H1 (cell line): ENCODE data around the gene SLC37A2. TPM values are rescaled to one million over a fixed set of nuclear protein-coding genes. Genes with fewer than 3 reads are reported as not detected.

ENCODE experiments used
- CTCF ChIA-PET: fragments of 300-600 bp; sonication (Branson Sonifier 250); formaldehyde crosslinking; loops from one replicate; lab custom pipeline; 2021; ENCODE audit not compliant: partially characterized antibody; lab: Charles Lee
- POLR2A ChIA-PET: fragments of 300-600 bp; sonication (Branson Sonifier 250); formaldehyde crosslinking; loops from one replicate; lab custom pipeline; 2021; ENCODE audit warnings: inconsistent platforms; ENCODE audit not compliant: partially characterized antibody; lab: Charles Lee
- DNase-seq, 2 experiments: peaks; one replicate each; pipeline versions ENCODE4 v3.0.0 to v3.0.0-alpha.2; 2010 to 2022; ENCODE audit warnings: low spot score in 2 of 2, low read depth in 1 of 2, mixed read lengths in 1 of 2
- FAIRE-seq: peaks from 2 replicates; lab custom pipeline; 2011; peaks lifted over from hg19 to GRCh38; lab: Jason Lieb, UNC
- H2AFZ ChIP-seq: 2 replicates; pipeline ENCODE4 v1.8.1; 2012; ENCODE audit warnings: low read length, inconsistent platforms
- H2AK5ac ChIP-seq: 2 replicates; pipeline ENCODE4 v1.6.1; 2013; ENCODE audit warnings: low read depth, low read length
- H2BK120ac ChIP-seq: replicated peaks from 2 replicates; pipeline ENCODE3; 2013; ENCODE audit warnings: low read depth, low read length, inconsistent platforms
- H2BK12ac ChIP-seq: 2 replicates; pipeline ENCODE4 v1.6.1; 2013; ENCODE audit warnings: low read depth, low read length
- H2BK15ac ChIP-seq: 2 replicates; pipeline ENCODE4 v1.6.1; 2013; ENCODE audit warnings: low read length
- H2BK20ac ChIP-seq: 2 replicates; pipeline ENCODE4 v1.6.1; 2013; ENCODE audit warnings: low read length
- H2BK5ac ChIP-seq: 2 replicates; pipeline ENCODE4 v1.6.1; 2013; ENCODE audit warnings: low read depth, low read length
- H3K14ac ChIP-seq: 2 replicates; pipeline ENCODE4 v1.6.1; 2013; ENCODE audit warnings: inconsistent platforms; ENCODE audit not compliant: insufficient read length
- H3K18ac ChIP-seq: 2 replicates; pipeline ENCODE4 v1.6.1; 2013; ENCODE audit warnings: low read length; ENCODE audit errors: extremely low read depth
- H3K23ac ChIP-seq: 2 replicates; pipeline ENCODE4 v1.6.1; 2013; ENCODE audit warnings: inconsistent platforms; ENCODE audit not compliant: insufficient read length
- H3K23me2 ChIP-seq: 2 replicates; pipeline ENCODE4 v1.6.1; 2013; ENCODE audit warnings: low read depth, low read length
- H3K27ac ChIP-seq: 2 replicates; pipeline ENCODE4 v1.6.1; 2011; ENCODE audit warnings: low read depth, low read length, inconsistent platforms
- H3K27me3 ChIP-seq, 4 experiments: replicated peaks in 1 of 4; 1 replicate in 1 of 4; 2 replicates in 3 of 4; pipeline versions ENCODE4 v1.6.1 to v1.8.1; 2011 to 2013; ENCODE audit warnings: low read length in 3 of 4, mild to moderate bottlenecking in 3 of 4, inconsistent platforms in 2 of 4, mixed read lengths in 2 of 4, moderate library complexity in 1 of 4; ENCODE audit not compliant: control insufficient read depth in 3 of 4, insufficient read depth in 3 of 4; ENCODE audit errors: extremely low read depth in 1 of 4
- H3K36me3 ChIP-seq, 4 experiments: 2 replicates each; pipeline versions ENCODE4 v1.6.1 to v1.8.1; 2011 to 2013; ENCODE audit warnings: mild to moderate bottlenecking in 4 of 4, low read length in 3 of 4, moderate library complexity in 2 of 4, control low read depth in 1 of 4, inconsistent platforms in 1 of 4; ENCODE audit not compliant: insufficient read depth in 4 of 4, control insufficient read depth in 2 of 4
- H3K4ac ChIP-seq: replicated peaks from 2 replicates; pipeline ENCODE3; 2013; ENCODE audit warnings: low read length, low read depth, mixed read lengths, inconsistent platforms; ENCODE audit not compliant: insufficient read length
- H3K4me1 ChIP-seq, 4 experiments: replicated peaks in 1 of 4; 1 replicate in 1 of 4; 2 replicates in 3 of 4; pipeline versions ENCODE4 v1.6.1 to v1.8.1; 2011 to 2013; ENCODE audit warnings: low read length in 3 of 4, inconsistent platforms in 2 of 4, mixed read lengths in 1 of 4; ENCODE audit not compliant: insufficient read depth in 4 of 4, control insufficient read depth in 3 of 4
- H3K4me2 ChIP-seq, 2 experiments: 2 replicates each; pipeline versions ENCODE4 v1.6.1 to v1.8.1; 2011 to 2013; ENCODE audit warnings: low read depth in 2 of 2, low read length in 2 of 2, control low read depth in 1 of 2, inconsistent platforms in 1 of 2, mild to moderate bottlenecking in 1 of 2; ENCODE audit not compliant: insufficient read depth in 1 of 2
- H3K4me3 ChIP-seq, 4 experiments: fragments of 200-600, 300-600 bp in 1 of 4; sonication (generic), shearing (Covaris generic), sonication (Bioruptor Twin) in 1 of 4; 2 replicates each; pipeline versions ENCODE4 v1.5.1 to v1.8.1; 2011 to 2016; ENCODE audit warnings: low read length in 4 of 4, low read depth in 3 of 4, control low read depth in 2 of 4, inconsistent platforms in 2 of 4, mild to moderate bottlenecking in 2 of 4, mixed read lengths in 1 of 4, moderate library complexity in 1 of 4; ENCODE audit not compliant: insufficient read depth in 2 of 4; ENCODE audit errors: extremely low read depth in 1 of 4
- H3K56ac ChIP-seq: replicated peaks from 2 replicates; pipeline ENCODE3; 2013; ENCODE audit warnings: low read depth, mild to moderate bottlenecking, mixed read lengths, low read length, inconsistent platforms; ENCODE audit not compliant: insufficient read length
- H3K79me1 ChIP-seq: 2 replicates; pipeline ENCODE4 v1.6.1; 2013; ENCODE audit warnings: low read depth, low read length, control low read depth
- H3K79me2 ChIP-seq, 2 experiments: 2 replicates each; pipeline versions ENCODE4 v1.6.1 to v1.8.1; 2012 to 2013; ENCODE audit warnings: low read length in 2 of 2, mild to moderate bottlenecking in 2 of 2, inconsistent platforms in 1 of 2; ENCODE audit not compliant: insufficient read depth in 2 of 2, control insufficient read depth in 1 of 2
- H3K9ac ChIP-seq, 4 experiments: replicated peaks in 1 of 4; 1 replicate in 1 of 4; 2 replicates in 3 of 4; pipeline versions ENCODE4 v1.6.1 to v1.8.1; 2011 to 2013; ENCODE audit warnings: low read depth in 3 of 4, low read length in 3 of 4, control low read depth in 2 of 4, mild to moderate bottlenecking in 2 of 4, moderate library complexity in 2 of 4, inconsistent platforms in 1 of 4; ENCODE audit errors: extremely low read depth in 1 of 4
- H3K9me3 ChIP-seq, 2 experiments: 2 replicates each; pipeline versions ENCODE4 v1.6.1 to v1.8.1; 2012 to 2013; ENCODE audit warnings: mild to moderate bottlenecking in 2 of 2, moderate library complexity in 2 of 2, control low read depth in 1 of 2, inconsistent platforms in 1 of 2, low read depth in 1 of 2, low read length in 1 of 2, mixed read lengths in 1 of 2; ENCODE audit not compliant: insufficient read depth in 2 of 2
- H4K20me1 ChIP-seq, 2 experiments: replicated peaks in 1 of 2; 2 replicates each; pipeline versions ENCODE3 to v1.8.1; 2011 to 2013; ENCODE audit warnings: inconsistent platforms in 2 of 2, low read length in 2 of 2, mild to moderate bottlenecking in 1 of 2; ENCODE audit not compliant: insufficient read depth in 2 of 2, control insufficient read depth in 1 of 2
- H4K5ac ChIP-seq: 2 replicates; pipeline ENCODE4 v1.6.1; 2013; ENCODE audit warnings: low read length, low read depth, mixed read lengths, inconsistent platforms; ENCODE audit not compliant: insufficient read length
- H4K8ac ChIP-seq: 2 replicates; pipeline ENCODE4 v1.8.0; 2013; ENCODE audit warnings: mild to moderate bottlenecking, moderate library complexity, low read length, inconsistent platforms; ENCODE audit not compliant: insufficient read depth; ENCODE audit errors: extremely low read depth
- H4K91ac ChIP-seq: replicated peaks from 2 replicates; pipeline ENCODE3; 2013; ENCODE audit warnings: low read length, mixed read lengths, inconsistent platforms; ENCODE audit not compliant: insufficient read length
- ASH2L ChIP-seq: fragments of 200-600, 300-600 bp; sonication (generic); IDR thresholded peaks from one replicate; pipeline ENCODE4 v1.7.1; 2017; ENCODE audit warnings: low read length
- CBX8 ChIP-seq: fragments of 300-800, 300-1000 bp; sonication (generic); IDR thresholded peaks from 2 replicates; pipeline ENCODE4 v1.7.1; 2016; ENCODE audit warnings: low read depth, low read length, borderline replicate concordance
- CREB1 ChIP-seq: IDR thresholded peaks from 2 replicates; pipeline ENCODE4 v1.6.1; 2012; ENCODE audit warnings: inconsistent platforms
- KDM5A ChIP-seq: fragments of 200-600 bp; IDR thresholded peaks from 2 replicates; pipeline ENCODE4 v1.7.1; 2012; ENCODE audit warnings: mild to moderate bottlenecking, low read length, inconsistent platforms, mixed read lengths
- MAFK ChIP-seq: IDR thresholded peaks from 2 replicates; pipeline ENCODE4 v1.6.1; 2012; ENCODE audit warnings: low read depth, mild to moderate bottlenecking, improper control_type of control experiment, low read length
- PHF8 ChIP-seq: fragments of 200-600 bp; sonication (generic); conservative IDR thresholded peaks from 2 replicates; pipeline ENCODE4 v1.7.1; 2012; ENCODE audit warnings: low read depth, mild to moderate bottlenecking, inconsistent platforms, low read length, moderate library complexity
- SIRT6 ChIP-seq: IDR thresholded peaks from one replicate; pipeline ENCODE4 v1.7.1; 2012; ENCODE audit warnings: low read length, inconsistent platforms
- TCF12 ChIP-seq: IDR thresholded peaks from 2 replicates; pipeline ENCODE4 v1.6.1; 2011; ENCODE audit warnings: low read depth, mild to moderate bottlenecking, low read length
- TEAD4 ChIP-seq: IDR thresholded peaks from 2 replicates; pipeline ENCODE4 v1.6.1; 2012; ENCODE audit warnings: low read depth, low read length, inconsistent platforms, mixed read lengths
- WGBS, 2 experiments: shearing (Covaris generic) in 1 of 2; methylation state at CpG; one replicate each; pipeline versions ENCODE4 v1.1.6 to v1.1.7; 2013 to 2015; ENCODE audit warnings: low lambda C conversion rate in 2 of 2, mixed read lengths in 2 of 2, inconsistent platforms in 1 of 2, low coverage in 1 of 2, missing lambda C conversion rate in 1 of 2; ENCODE audit not compliant: insufficient replicate concordance in 2 of 2, insufficient coverage in 1 of 2, insufficient read length in 1 of 2; ENCODE audit errors: extremely low coverage in 1 of 2, missing lambda C conversion rate in 1 of 2; 5-methylcytosine and 5-hydroxymethylcytosine counted together
- polyA plus RNA-seq, 7 experiments: library from polyadenylated mRNA; depleted of rRNA in 3 of 7; stranded (reverse) in 5 of 7; unstranded in 2 of 7; fragments of >200 nt in 5 of 7; fragments of 200-250 nt in 2 of 7; gene quantifications; 1 replicate in 5 of 7; 2 replicates in 1 of 7; 4 replicates in 1 of 7; pipeline versions ENCODE4 v1.2.1 to v1.2.3, GENCODE V29; 2011 to 2013; ENCODE audit warnings: missing spikeins in 2 of 7, mixed read lengths in 2 of 7
- total RNA-seq: library from RNA; stranded (reverse); fragmentation: NEBNext Ultra II Directional; extraction: Animal tissue kit (Norgen Biotek cat#: 25700); gene quantifications from 2 replicates; pipeline ENCODE4 v1.2.1, GENCODE V29; 2021

SLC37A2 gene
- total and polyA plus RNA-seq, 2 of the 8 experiments (the other 6 are each of a cell fraction or from before 2014, with no cell fraction given): 1.3 to 1.9 TPM

GRCh38 chr11:125072961-125073590 lies 10.0 kb downstream of the SLC37A2 start:
- Histone ChIP-seq H4K91ac (no peak overlapping the region), H2BK5ac (no peak overlapping the region), H3K23ac (no peak overlapping the region), H3K9ac (no peak overlapping the region), H3K27me3 (no peaks in the 10 kb centered on the region; a peak in 1 of 7 replicates), H3K4me2 (no peak overlapping the region), H2BK12ac (no peak overlapping the region), H4K20me1 (no peaks in the 10 kb centered on the region), H4K8ac (no peak overlapping the region)
- 84% methylated on average over 11 of the region's 12 CpGs; no CpG with 5 or more reads in 1 of the 2 experiments for WGBS, 2 experiments
- no peak for TF ChIP-seq TCF12
- TF ChIP-seq CBX8: no peak
- no peak for TF ChIP-seq KDM5A
- no peak for TF ChIP-seq CREB1
- no peak for TF ChIP-seq MAFK
- TF ChIP-seq ASH2L: no peak
- TF ChIP-seq PHF8: no peak
- TF ChIP-seq TEAD4: no peak
- TF ChIP-seq SIRT6: no peak
- TF ChIP-seq, all 59 proteins: peak for 0
- no peak overlapping the region for H2BK120ac ChIP-seq
- H3K23me2 ChIP-seq: no peaks in the 10 kb centered on the region
- H2BK15ac ChIP-seq: no peak overlapping the region
- no peak overlapping the region for H2AK5ac ChIP-seq
- H3K14ac ChIP-seq: no peak overlapping the region
- no peak overlapping the region for H3K27ac ChIP-seq
- H2AFZ ChIP-seq: no peak overlapping the region
- no peak overlapping the region for H4K5ac ChIP-seq
- H3K9me3 ChIP-seq: no peaks in the 10 kb centered on the region
- ChIA-PET CTCF (interaction anchor here (0.7 to 29.4 kb wide), 8 partner anchors 9 to 357 kb away, joined by 3 to 486 read pairs (median 4); no protein-coding TSS in a partner anchor), POLR2A (interaction anchor here (1.3 kb wide), 1 partner anchor 10 kb away, joined by 4 read pairs; no protein-coding TSS in a partner anchor)
- H3K36me3 ChIP-seq: no peaks in the 10 kb centered on the region
- DNase-seq (no peak), FAIRE-seq (no peak)
- H3K18ac ChIP-seq: no peak overlapping the region
- H3K4me3 ChIP-seq: no peak overlapping the region
- H3K4ac ChIP-seq: no peak overlapping the region
- H3K79me2 ChIP-seq: no peaks in the 10 kb centered on the region
- H3K79me1 ChIP-seq: no peaks in the 10 kb centered on the region
- H3K4me1 ChIP-seq: peaks cover 0 to 5% (median 0%) of the 10 kb centered on the region in 4 experiments; a peak in 2 of 7 replicates
- no peak overlapping the region for H3K56ac ChIP-seq
- no peak overlapping the region for H2BK20ac ChIP-seq
